Lower lobe of right lung (tissue), 2 donors: ENCODE results near the gene SPAG5. TPM values are rescaled to one million over a fixed set of nuclear protein-coding genes. Genes with fewer than 3 reads are reported as not detected.

Experiments
- ATAC-seq, 2 donors: fragments of 200-7000 bp; cut with Tn5 transposase; one replicate each; pipeline ENCODE4 v1.9.1; 2020 to 2022; ENCODE audit warnings: mild to moderate bottlenecking in 2 of 2, moderate library complexity in 2 of 2
- DNase-seq: peaks from one replicate; pipeline ENCODE4 v3.0.0-alpha.2; 2020
- H3K27ac ChIP-seq: fragments of 200-600 bp; one replicate; pipeline ENCODE4 v1.8.0; 2022
- H3K27me3 ChIP-seq: fragments of 200-600 bp; one replicate; pipeline ENCODE4 v1.8.0; 2022; ENCODE audit warnings: low read depth
- H3K36me3 ChIP-seq: fragments of 200-600 bp; one replicate; pipeline ENCODE4 v1.8.0; 2022; ENCODE audit warnings: mild to moderate bottlenecking
- H3K4me1 ChIP-seq: fragments of 200-600 bp; one replicate; pipeline ENCODE4 v1.8.0; 2022
- H3K4me3 ChIP-seq: fragments of 200-600 bp; one replicate; pipeline ENCODE4 v1.8.0; 2022; ENCODE audit warnings: mild to moderate bottlenecking
- H3K9me3 ChIP-seq: fragments of 200-600 bp; one replicate; pipeline ENCODE4 v1.8.0; 2022
- intact Hi-C: fragments of 100-400 bp; cut with DNase I; formaldehyde crosslinking; loops from one replicate; pipeline ENCODE4 v1.11.0; 2022
- total RNA-seq: library from RNA; stranded (reverse); fragmentation: NEBNext Ultra II Directional; extraction: Animal tissue kit (Norgen Biotek cat#: 25700); gene quantifications from one replicate; pipeline ENCODE4 v1.2.1, GENCODE V29; 2021
- TF ChIP-seq, protein P1 (sequence below): fragments of 200-600 bp; IDR thresholded peaks from one replicate; pipeline ENCODE4 v1.8.0; 2022; ENCODE audit warnings: antibody characterized with exemption, mild to moderate bottlenecking
- donor health status: DM: no; HTN: yes; CAD: no; lungs with severe emphysema.

The SPAG5 gene
- total RNA-seq, 1 donor from 2014 or later = 4.9 TPM

DNA sequence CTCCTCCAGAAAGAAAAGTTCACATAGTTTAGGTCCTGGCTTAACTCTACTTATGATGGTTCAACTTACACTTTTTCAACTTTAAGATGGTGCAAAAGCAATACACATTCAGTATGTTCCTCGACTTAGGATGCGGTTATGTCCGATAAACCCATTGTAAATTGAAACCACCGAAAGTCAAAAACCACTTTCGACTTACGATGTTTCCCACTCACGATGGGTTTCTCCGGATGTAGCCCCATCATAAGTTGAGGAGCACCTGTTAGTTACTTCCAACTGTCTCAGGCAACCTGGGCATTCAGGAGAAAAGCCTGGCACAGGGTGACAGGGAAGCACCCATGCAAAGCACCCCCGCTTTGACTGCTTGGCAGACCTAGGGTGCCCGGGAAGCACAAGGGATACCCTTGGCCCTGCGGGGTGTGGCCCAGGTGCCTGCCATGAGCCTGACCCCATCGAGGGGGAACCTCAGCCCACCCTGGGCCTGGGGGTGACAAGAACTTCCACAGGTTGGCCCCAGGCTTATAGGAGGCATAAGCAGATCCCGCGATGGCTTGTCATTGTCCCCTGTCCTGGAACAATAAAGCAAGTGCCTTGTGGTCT lies 60.4 kb downstream of the SPAG5 start:
- ATAC-seq = no peak
- intact Hi-C loops = no loop called here

DNA sequence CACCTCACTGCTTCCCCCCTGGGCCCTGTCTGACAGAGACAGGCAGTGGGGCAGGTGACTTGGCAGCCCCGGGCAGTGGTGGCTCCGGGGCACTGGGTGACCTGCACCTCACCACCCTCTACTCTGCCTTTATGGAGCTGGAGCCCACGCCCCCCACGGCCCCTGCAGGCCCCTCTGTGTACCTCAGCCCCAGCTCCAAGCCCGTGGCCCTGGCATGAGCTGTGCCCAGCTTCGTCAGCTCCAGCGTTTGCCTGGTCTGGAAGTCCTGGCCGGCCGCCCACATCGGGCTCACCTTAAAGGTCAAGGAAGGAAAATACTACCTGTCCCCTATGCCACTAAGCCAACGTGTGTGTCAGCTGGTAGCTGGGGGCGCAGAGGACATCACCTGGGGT lies 61.6 kb downstream of the SPAG5 start:
- Histone ChIP-seq H3K4me3 (no peak overlapping the region), H3K27ac (no peak overlapping the region), H3K36me3 (no peaks in the 10 kb centered on the region), H3K4me1 (no peaks in the 10 kb centered on the region), H3K27me3 (no peaks in the 10 kb centered on the region), H3K9me3 (no peaks in the 10 kb centered on the region)
- TF ChIP-seq, protein P1, sequence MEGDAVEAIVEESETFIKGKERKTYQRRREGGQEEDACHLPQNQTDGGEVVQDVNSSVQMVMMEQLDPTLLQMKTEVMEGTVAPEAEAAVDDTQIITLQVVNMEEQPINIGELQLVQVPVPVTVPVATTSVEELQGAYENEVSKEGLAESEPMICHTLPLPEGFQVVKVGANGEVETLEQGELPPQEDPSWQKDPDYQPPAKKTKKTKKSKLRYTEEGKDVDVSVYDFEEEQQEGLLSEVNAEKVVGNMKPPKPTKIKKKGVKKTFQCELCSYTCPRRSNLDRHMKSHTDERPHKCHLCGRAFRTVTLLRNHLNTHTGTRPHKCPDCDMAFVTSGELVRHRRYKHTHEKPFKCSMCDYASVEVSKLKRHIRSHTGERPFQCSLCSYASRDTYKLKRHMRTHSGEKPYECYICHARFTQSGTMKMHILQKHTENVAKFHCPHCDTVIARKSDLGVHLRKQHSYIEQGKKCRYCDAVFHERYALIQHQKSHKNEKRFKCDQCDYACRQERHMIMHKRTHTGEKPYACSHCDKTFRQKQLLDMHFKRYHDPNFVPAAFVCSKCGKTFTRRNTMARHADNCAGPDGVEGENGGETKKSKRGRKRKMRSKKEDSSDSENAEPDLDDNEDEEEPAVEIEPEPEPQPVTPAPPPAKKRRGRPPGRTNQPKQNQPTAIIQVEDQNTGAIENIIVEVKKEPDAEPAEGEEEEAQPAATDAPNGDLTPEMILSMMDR = no peak
- intact Hi-C loops = no loop called here
- no peak for ATAC-seq
- no peak for DNase-seq

More for the DNA sequence above, 60.4 kb downstream of the SPAG5 start:
- no peak for DNase-seq
- H3K9me3 ChIP-seq = no peaks in the 10 kb centered on the region
- TF ChIP-seq, protein P1 = no peak
- H3K27ac ChIP-seq = no peak overlapping the region
- no peaks in the 10 kb centered on the region for H3K36me3 ChIP-seq
- no peak overlapping the region for H3K4me3 ChIP-seq
- no peaks in the 10 kb centered on the region for H3K27me3 ChIP-seq
- no peaks in the 10 kb centered on the region for H3K4me1 ChIP-seq

DNA sequence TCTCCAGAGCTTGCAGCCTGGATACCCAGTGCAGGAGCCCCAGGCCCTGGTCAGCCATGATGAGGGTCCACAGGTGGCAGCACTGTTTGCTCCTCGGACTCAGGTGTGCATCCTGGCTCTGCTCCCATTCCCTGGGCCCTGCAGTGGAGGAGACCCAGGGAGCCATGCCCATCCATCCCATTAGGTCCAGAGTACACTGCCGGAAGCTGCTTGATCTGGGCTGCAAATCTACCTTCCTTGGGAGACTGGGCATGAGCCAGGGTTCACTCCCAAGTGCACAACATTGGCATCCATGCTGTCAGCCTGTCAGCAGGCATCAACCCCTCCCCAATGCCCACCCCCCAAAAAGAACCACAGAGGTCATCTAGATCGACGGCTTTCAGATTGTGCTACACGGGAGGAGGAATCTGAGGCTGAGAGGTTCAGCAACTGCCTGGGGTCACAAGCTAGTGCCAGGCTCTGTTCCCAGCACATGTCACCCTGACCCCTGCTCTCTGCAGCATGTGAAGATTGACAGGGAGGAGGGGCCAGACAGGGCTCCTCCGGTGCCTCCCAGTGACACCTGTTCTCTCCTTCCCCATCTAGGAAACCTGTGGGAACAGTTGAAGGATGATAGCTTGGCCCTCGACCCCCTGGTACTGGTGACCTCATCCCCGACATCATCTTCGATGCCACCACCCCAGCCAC lies 62.1 kb downstream of the SPAG5 start:
- H3K27ac ChIP-seq = no peak overlapping the region
- DNase-seq = no peak
- no peaks in the 10 kb centered on the region for H3K9me3 ChIP-seq
- H3K27me3 ChIP-seq = no peaks in the 10 kb centered on the region
- intact Hi-C loops = no loop called here
- H3K36me3 ChIP-seq = no peaks in the 10 kb centered on the region
- H3K4me3 ChIP-seq = no peak overlapping the region
- no peaks in the 10 kb centered on the region for H3K4me1 ChIP-seq
- TF ChIP-seq, protein P1 = no peak
- ATAC-seq = no peak

DNA sequence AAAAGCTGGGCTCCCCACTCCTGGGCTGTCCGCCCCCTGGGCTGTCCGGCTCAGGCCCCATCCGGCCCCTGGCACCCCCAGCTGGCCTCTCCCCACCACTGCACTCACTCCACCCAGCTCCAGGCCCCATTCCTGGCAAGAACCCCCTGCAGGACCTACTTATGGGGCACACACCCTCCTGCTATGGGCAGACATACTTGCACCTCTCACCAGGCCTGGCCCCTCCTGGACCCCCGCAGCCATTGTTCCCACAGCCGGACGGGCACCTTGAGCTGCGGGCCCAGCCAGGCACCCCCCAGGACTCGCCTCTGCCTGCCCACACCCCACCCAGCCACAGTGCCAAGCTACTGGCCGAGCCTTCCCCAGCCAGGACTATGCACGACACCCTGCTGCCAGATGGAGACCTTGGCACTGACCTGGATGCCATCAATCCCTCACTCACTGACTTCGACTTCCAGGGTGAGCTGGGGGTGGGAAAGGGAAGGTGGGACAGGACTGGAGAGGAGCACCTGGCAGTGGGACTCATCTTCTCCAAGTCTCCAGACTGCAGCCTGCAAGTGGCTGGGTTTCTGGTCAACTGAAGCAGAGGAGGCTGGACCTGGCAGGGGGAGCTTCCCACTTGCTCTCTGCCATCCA lies 64.0 kb downstream of the SPAG5 start:
- no peak for ATAC-seq
- intact Hi-C loops = no loop called here
- H3K4me1 ChIP-seq = no peaks in the 10 kb centered on the region
- H3K4me3 ChIP-seq = no peak overlapping the region
- H3K27me3 ChIP-seq = peaks cover 10% of the 10 kb centered on the region
- TF ChIP-seq, protein P1 = no peak
- no peak for DNase-seq
- H3K27ac ChIP-seq = no peak overlapping the region
- H3K36me3 ChIP-seq = no peaks in the 10 kb centered on the region
- H3K9me3 ChIP-seq = no peaks in the 10 kb centered on the region

DNA sequence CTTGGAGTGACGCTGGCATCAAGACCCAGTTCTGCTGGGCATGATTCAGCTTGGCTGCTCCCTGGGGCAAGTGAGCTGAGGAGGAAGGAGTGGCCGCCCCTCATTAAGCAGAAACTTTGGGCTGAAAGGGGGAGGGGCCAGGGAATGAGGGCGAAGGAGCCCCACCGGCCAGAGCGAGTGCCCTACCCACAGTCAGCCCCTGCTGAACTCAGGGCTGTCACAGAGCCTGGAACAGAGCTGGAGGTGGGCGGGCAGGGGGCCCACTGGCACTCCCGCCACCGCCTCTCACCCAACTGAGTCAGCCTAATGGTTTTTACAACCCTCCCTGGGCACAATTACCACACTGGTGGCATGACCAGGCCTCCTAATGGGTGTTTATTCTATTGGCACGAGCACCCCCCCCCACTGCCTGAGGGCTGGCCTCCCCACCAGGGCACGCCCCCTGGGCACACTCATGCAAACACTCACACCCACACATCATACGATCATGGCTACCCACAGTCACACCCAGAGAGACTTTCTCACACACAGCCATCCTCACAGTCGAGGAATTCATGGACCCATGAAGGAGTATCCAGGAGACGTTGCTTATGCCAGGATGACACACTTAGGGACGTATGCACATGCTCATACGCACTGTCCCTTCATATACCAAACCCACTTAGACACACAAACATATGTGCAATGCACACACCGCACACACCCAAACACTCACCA lies 65.6 kb downstream of the SPAG5 start:
- Histone ChIP-seq H3K27ac (no peak overlapping the region), H3K27me3 (peaks cover 10% of the 10 kb centered on the region), H3K9me3 (no peaks in the 10 kb centered on the region), H3K4me3 (no peak overlapping the region), H3K4me1 (peaks cover 4% of the 10 kb centered on the region), H3K36me3 (no peaks in the 10 kb centered on the region)
- intact Hi-C loops = no loop called here
- TF ChIP-seq, protein P1 = no peak
- ATAC-seq (no peak), DNase-seq (no peak)
